K562 (cell line): ENCODE data around the gene SNAP23. TPM values are rescaled to one million over a fixed set of nuclear protein-coding genes. Genes with fewer than 3 reads are reported as not detected.

Experiments
- ATAC-seq: fragments of 200-7000 bp; cut with Tn5 transposase; 3 replicates; pipeline ENCODE4 v1.9.1; 2020; ENCODE audit warnings: moderate library complexity
- BruUV-seq: library from RNA; stranded (reverse); fragments of 400-500 nt; replicated peaks from 2 replicates; lab custom pipeline; 2021; lab: Mats Ljungman, UMichigan
- CTCF ChIA-PET: fragments of 300-600 bp; formaldehyde crosslinking; extraction: SDS; loops from one replicate; lab custom pipeline; 2021; ENCODE audit warnings: low intra/inter-chr PET ratio; lab: Yijun Ruan, JAX
- POLR2A ChIA-PET: fragments of 300-600, 350-650 bp; sonication (Branson Sonifier 250); formaldehyde crosslinking; extraction: SDS; loops from one replicate; lab custom pipeline; 2021; ENCODE audit warnings: antibody characterized with exemption, inconsistent platforms; lab: Yijun Ruan, JAX
- DNase-seq, 4 experiments: peaks; one replicate each; pipeline versions ENCODE4 v3.0.0 to v3.0.0-alpha.2; 2011 to 2018; ENCODE audit warnings: low spot score in 3 of 4, mixed read lengths in 3 of 4; ENCODE audit errors: extremely low read depth in 1 of 4
- FAIRE-seq: peaks from 2 replicates; lab custom pipeline; 2011; peaks lifted over from hg19 to GRCh38; lab: Jason Lieb, UNC
- H2AFZ ChIP-seq: 2 replicates; pipeline ENCODE4 v1.6.0; 2011; ENCODE audit warnings: low read depth, low read length, control low read depth, inconsistent platforms
- H3K27ac ChIP-seq: fragments of 200-600 bp; 3 replicates; pipeline ENCODE4 v1.8.0; 2011; ENCODE audit warnings: low read depth, mild to moderate bottlenecking, control low read depth, inconsistent platforms, low read length, moderate library complexity, mixed read lengths; ENCODE audit errors: extremely low read depth
- H3K27me3 ChIP-seq, 2 experiments: fragments of 300-600 bp in 1 of 2; 2 replicates in 1 of 2; 3 replicates in 1 of 2; pipeline versions ENCODE4 v1.6.0 to v1.8.0; 2011; ENCODE audit warnings: inconsistent platforms in 2 of 2, low read length in 2 of 2, mild to moderate bottlenecking in 1 of 2, mixed read lengths in 1 of 2, moderate library complexity in 1 of 2; ENCODE audit not compliant: control insufficient read depth in 2 of 2, insufficient read depth in 2 of 2
- H3K36me3 ChIP-seq: fragments of 300-600 bp; 3 replicates; pipeline ENCODE4 v1.8.0; 2011; ENCODE audit warnings: mild to moderate bottlenecking, low read length, inconsistent platforms; ENCODE audit not compliant: control insufficient read depth, insufficient read depth
- H3K4me1 ChIP-seq, 2 experiments: fragments of 200-600 bp in 1 of 2; replicated peaks in 1 of 2; 2 replicates in 1 of 2; 3 replicates in 1 of 2; pipeline versions ENCODE4 v1.5.1 to v1.8.0; 2011; ENCODE audit warnings: inconsistent platforms in 2 of 2, low read length in 2 of 2, mild to moderate bottlenecking in 1 of 2, mixed read lengths in 1 of 2, moderate library complexity in 1 of 2; ENCODE audit not compliant: control insufficient read depth in 2 of 2, insufficient read depth in 2 of 2
- H3K4me2 ChIP-seq: 2 replicates; pipeline ENCODE4 v1.6.1; 2011; ENCODE audit warnings: low read length, control low read depth, inconsistent platforms, mixed read lengths; ENCODE audit not compliant: insufficient read depth
- H3K4me3 ChIP-seq: fragments of 200-600 bp; sonication (generic), shearing (Covaris generic); 2 replicates; pipeline ENCODE4 v1.5.1; 2016; ENCODE audit warnings: control low read depth, inconsistent platforms
- H3K79me2 ChIP-seq: fragments of 200-600 bp; 3 replicates; pipeline ENCODE4 v1.8.0; 2011; ENCODE audit warnings: low read length, inconsistent platforms; ENCODE audit not compliant: control insufficient read depth, insufficient read depth
- H3K9ac ChIP-seq, 2 experiments: 2 replicates each; pipeline versions ENCODE4 v1.6.0 to v1.6.1; 2011; ENCODE audit warnings: low read depth in 2 of 2, low read length in 2 of 2, control low read depth in 1 of 2, inconsistent platforms in 1 of 2, mild to moderate bottlenecking in 1 of 2, mixed read lengths in 1 of 2; ENCODE audit not compliant: insufficient read depth in 1 of 2
- H3K9me1 ChIP-seq: one replicate; pipeline ENCODE4 v1.6.0; 2011; ENCODE audit warnings: inconsistent platforms, mild to moderate bottlenecking, low read length, moderate library complexity; ENCODE audit not compliant: control insufficient read depth, insufficient read depth
- H3K9me3 ChIP-seq: replicated peaks from 2 replicates; pipeline ENCODE4 v1.5.1; 2011; ENCODE audit warnings: low read depth, low read length, inconsistent platforms; ENCODE audit not compliant: control insufficient read depth, insufficient read depth
- H4K20me1 ChIP-seq: replicated peaks from 2 replicates; pipeline ENCODE4 v1.6.1; 2011; ENCODE audit warnings: low read length, inconsistent platforms, mixed read lengths; ENCODE audit not compliant: control insufficient read depth, insufficient read depth
- CBFA2T3 ChIP-seq: fragments of 450-650 bp; IDR thresholded peaks from 2 replicates; pipeline ENCODE4 v1.6.1; 2017
- CTBP1 ChIP-seq: fragments of 450-650 bp; IDR thresholded peaks from 2 replicates; pipeline ENCODE4 v1.6.1; 2016; ENCODE audit warnings: borderline replicate concordance
- KDM1A ChIP-seq, 2 experiments: fragments of 450-650 bp; IDR thresholded peaks; 2 replicates each; pipeline ENCODE4 v1.6.1; 2016; ENCODE audit warnings: mild to moderate bottlenecking in 2 of 2
- MEIS2 ChIP-seq: fragments of 450-650 bp; IDR thresholded peaks from 2 replicates; pipeline ENCODE4 v1.6.1; 2014; ENCODE audit warnings: mild to moderate bottlenecking; ENCODE audit not compliant: partially characterized antibody
- RBM22 ChIP-seq: fragments of 200-400 bp; formaldehyde crosslinking; IDR thresholded peaks from 2 replicates; pipeline ENCODE4 v1.6.1; 2018; ENCODE audit warnings: low read length, low read depth; ENCODE audit not compliant: poor library complexity, severe bottlenecking
- SPI1 ChIP-seq: IDR thresholded peaks from 2 replicates; pipeline ENCODE4 v1.6.1; 2011; ENCODE audit warnings: low read depth, low read length, control low read depth, borderline replicate concordance
- TCFL5 ChIP-seq: fragments of 250-450 bp; sonication (Bioruptor Pico); conservative IDR thresholded peaks from 2 replicates; pipeline ENCODE4 v1.6.1; 2021; ENCODE audit warnings: mild to moderate bottlenecking, moderate library complexity, matching md5 sums
- TEAD4 ChIP-seq, 2 experiments: sonication (generic) in 1 of 2; formaldehyde crosslinking in 1 of 2; IDR thresholded peaks; 2 replicates each; pipeline versions ENCODE4 v1.6.1 to v1.8.0; 2012 to 2022; ENCODE audit warnings: borderline replicate concordance in 1 of 2, inconsistent platforms in 1 of 2, low read length in 1 of 2, mild to moderate bottlenecking in 1 of 2, missing genetic modification reagents in 1 of 2
- whole genome bisulfite sequencing: fragments of 100-300 bp; shearing (Covaris generic); methylation state at CpG from one replicate; pipeline ENCODE4 v1.1.6; 2016; ENCODE audit warnings: low coverage, mixed read lengths; ENCODE audit not compliant: insufficient coverage; ENCODE audit errors: missing lambda C conversion rate; 5-methylcytosine and 5-hydroxymethylcytosine counted together
- in situ Hi-C: fragments of 300-500 bp; cut with MboI; formaldehyde crosslinking; loops from 4 replicates; pipeline ENCODE4 v1.15.0; 2018; ENCODE audit warnings: inconsistent platforms, mixed read lengths
- intact Hi-C: fragments of 100-400 bp; cut with micrococcal nuclease; formaldehyde crosslinking; loops from 2 replicates; pipeline ENCODE4 v1.14.2; 2022
- polyA plus RNA-seq, 8 experiments: library from polyadenylated mRNA; depleted of rRNA in 4 of 8; stranded (reverse) in 5 of 8; unstranded in 3 of 8; fragments of >200 nt; fragmentation: Nextera tagmentation in 2 of 8; fragmentation: Illumina TruSeq in 1 of 8; extraction: Ambion mirVana in 2 of 8; extraction: Trizol in 1 of 8; gene quantifications; 2 replicates each; pipeline versions ENCODE4 v1.2.1 to v1.2.3, GENCODE V29; 2011 to 2014; ENCODE audit warnings: inconsistent platforms in 1 of 8, missing spikeins in 1 of 8
- total RNA-seq, 7 experiments: library from RNA; depleted of rRNA in 6 of 7; stranded (reverse); fragments of >200 nt in 6 of 7; fragmentation: Illumina TruSeq in 2 of 7; extraction: Trizol in 2 of 7; gene quantifications; 2 replicates each; pipeline versions ENCODE4 v1.2.1 to v1.2.3, GENCODE V29; 2011 to 2021; ENCODE audit warnings: low replicate concordance in 1 of 7

SNAP23 gene
- total and polyA plus RNA-seq, 9 of the 15 experiments (the other 6 are each of a cell fraction or from before 2014, with no cell fraction given), result 78.9 to 168 (median 117) TPM

GRCh38 chr15:42577514-42578031 is 82.1 kb downstream of the SNAP23 start:
- DNase-seq (no peak), ATAC-seq (no peak), FAIRE-seq (no peak)
- H3K9me3 ChIP-seq, result no peaks in the 10 kb centered on the region
- POLR2A ChIA-PET, result no interaction called here
- no peak overlapping the region for H2AFZ ChIP-seq
- H3K4me1 ChIP-seq, result peaks cover 22 to 39% of the 10 kb centered on the region in 2 experiments; a peak in 4 of 5 replicates
- H4K20me1 ChIP-seq, result 0 out of 2 replicates have a peak, but pooled peaks cover 3% of the 10 kb centered on the region
- in situ Hi-C loops, result no loop called here
- no peak overlapping the region for H3K4me3 ChIP-seq
- no peak overlapping the region for H3K9ac ChIP-seq
- 0 out of 2 replicates have a peak, but pooled peaks have one; percentile 33 for TF ChIP-seq SPI1
- peak; percentile 3 for TF ChIP-seq MEIS2
- no peak for TF ChIP-seq RBM22
- TF ChIP-seq KDM1A (IDR thresholded peaks at IDR 0.05), result 0 out of 4 replicates have a peak, but pooled peaks of 1 of the 2 experiments have one; percentile 10
- peak; percentile 39; the same call in 1 of the 2 replicates for TF ChIP-seq CBFA2T3
- no peak for TF ChIP-seq TCFL5 (CRISPR knock-in tag)
- TF ChIP-seq CTBP1, result peak; percentile 51; the same call in 1 of the 2 replicates
- TF ChIP-seq TEAD4 (IDR thresholded peaks at IDR 0.05; ENCODE audit: low read length), result 0 out of 2 replicates have a peak, but pooled peaks have one; percentile 16
- TF ChIP-seq TEAD4 (CRISPR knock-in tag; IDR thresholded peaks at IDR 0.05; ENCODE audit: borderline replicate concordance), result no peak
- H3K4me2 ChIP-seq, result no peak overlapping the region
- intact Hi-C loops, result no loop called here
- H3K27me3 ChIP-seq, result no peaks in the 10 kb centered on the region
- H3K27ac ChIP-seq, result no peak overlapping the region
- WGBS, result 36% methylated on average over 1 of the region's 1 CpG
- no peaks in the 10 kb centered on the region for H3K36me3 ChIP-seq
- BruUV-seq, result no TSS peak
- peaks cover 17% of the 10 kb centered on the region; the same call in 2 of the 3 replicates for H3K79me2 ChIP-seq
- CTCF ChIA-PET, result no interaction called here
- H3K9me1 ChIP-seq, result no peaks in the 10 kb centered on the region
